Neural crest cell (in vitro differentiated cells): Measurements from ENCODE around the gene STMND1. TPM values are rescaled to one million over a fixed set of nuclear protein-coding genes. Genes with fewer than 3 reads are reported as not detected.

Experiments used
- DNase-seq: peaks from one replicate; pipeline ENCODE4 v3.0.0; 2021; ENCODE audit warnings: low read depth, mixed read lengths, low spot score
- H3K27ac Mint-ChIP-seq: one replicate; pipeline ENCODE4 v1.8.0; 2021; ENCODE audit warnings: mild to moderate bottlenecking, mixed read lengths; ENCODE audit not compliant: unreplicated experiment
- H3K27me3 Mint-ChIP-seq: 2 replicates; pipeline ENCODE4 v1.8.0; 2021; ENCODE audit warnings: low read depth, mild to moderate bottlenecking, mixed read lengths
- H3K36me3 Mint-ChIP-seq: 2 replicates; pipeline ENCODE4 v1.8.0; 2021; ENCODE audit warnings: low read depth, mild to moderate bottlenecking, mixed read lengths
- H3K4me1 Mint-ChIP-seq: 2 replicates; pipeline ENCODE4 v1.8.0; 2021; ENCODE audit warnings: mixed read lengths
- H3K4me3 Mint-ChIP-seq: one replicate; pipeline ENCODE4 v1.8.0; 2021; ENCODE audit warnings: mild to moderate bottlenecking, mixed read lengths
- H3K9me3 Mint-ChIP-seq: 2 replicates; pipeline ENCODE4 v1.8.0; 2021; ENCODE audit warnings: mixed read lengths
- total RNA-seq: library from RNA; stranded (reverse); gene quantifications from 2 replicates; pipeline ENCODE4 v1.2.1, GENCODE V29; 2021
- TF ChIP-seq, protein P1 (sequence below): fragments of 200-600 bp; sonication (generic); conservative IDR thresholded peaks from 2 replicates; pipeline ENCODE4 v1.5.0; 2021; ENCODE audit warnings: antibody characterized with exemption, mild to moderate bottlenecking

Gene STMND1
- total RNA-seq, 1 donor from 2014 or later: not detected

DNA sequence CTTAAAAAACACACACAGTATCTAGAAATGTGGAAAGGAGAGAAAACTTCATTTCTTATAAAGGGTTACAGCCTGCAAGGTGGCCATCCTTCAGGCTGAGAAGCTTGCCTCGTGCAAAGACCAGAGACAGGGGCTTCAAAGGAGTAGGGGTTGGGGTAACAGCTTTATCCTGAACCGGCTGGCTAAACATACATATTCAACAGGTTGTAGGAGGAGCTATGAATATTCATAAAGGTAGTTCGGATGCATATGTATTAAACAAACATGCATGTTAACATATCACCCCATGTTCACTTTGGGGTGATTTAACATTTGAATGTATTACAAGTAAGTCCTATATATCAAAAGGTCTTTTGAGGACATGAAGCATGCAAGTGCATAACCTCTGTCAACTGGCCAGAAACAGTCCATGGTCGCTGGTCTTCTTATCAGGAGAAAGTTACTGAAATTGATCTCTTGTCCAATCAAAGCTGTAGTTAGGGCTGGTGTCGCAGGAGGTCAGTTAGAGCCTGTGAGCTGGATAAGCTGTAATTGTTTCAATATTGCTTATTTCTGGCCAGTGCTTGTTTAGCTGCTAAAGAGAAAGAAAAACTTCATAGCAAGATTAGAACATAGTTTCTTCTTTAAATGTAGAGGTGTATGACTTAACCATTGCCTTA is 2.3 kb upstream of the STMND1 start:
- Mint-ChIP-seq H3K27ac (no peak overlapping the region), H3K4me1 (peaks cover 22% of the 10 kb centered on the region), H3K4me3 (no peak overlapping the region), H3K9me3 (no peaks in the 10 kb centered on the region), H3K36me3 (no peaks in the 10 kb centered on the region), H3K27me3 (peaks cover 63% of the 10 kb centered on the region)
- TF ChIP-seq, protein P1, sequence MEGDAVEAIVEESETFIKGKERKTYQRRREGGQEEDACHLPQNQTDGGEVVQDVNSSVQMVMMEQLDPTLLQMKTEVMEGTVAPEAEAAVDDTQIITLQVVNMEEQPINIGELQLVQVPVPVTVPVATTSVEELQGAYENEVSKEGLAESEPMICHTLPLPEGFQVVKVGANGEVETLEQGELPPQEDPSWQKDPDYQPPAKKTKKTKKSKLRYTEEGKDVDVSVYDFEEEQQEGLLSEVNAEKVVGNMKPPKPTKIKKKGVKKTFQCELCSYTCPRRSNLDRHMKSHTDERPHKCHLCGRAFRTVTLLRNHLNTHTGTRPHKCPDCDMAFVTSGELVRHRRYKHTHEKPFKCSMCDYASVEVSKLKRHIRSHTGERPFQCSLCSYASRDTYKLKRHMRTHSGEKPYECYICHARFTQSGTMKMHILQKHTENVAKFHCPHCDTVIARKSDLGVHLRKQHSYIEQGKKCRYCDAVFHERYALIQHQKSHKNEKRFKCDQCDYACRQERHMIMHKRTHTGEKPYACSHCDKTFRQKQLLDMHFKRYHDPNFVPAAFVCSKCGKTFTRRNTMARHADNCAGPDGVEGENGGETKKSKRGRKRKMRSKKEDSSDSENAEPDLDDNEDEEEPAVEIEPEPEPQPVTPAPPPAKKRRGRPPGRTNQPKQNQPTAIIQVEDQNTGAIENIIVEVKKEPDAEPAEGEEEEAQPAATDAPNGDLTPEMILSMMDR: no peak
- no peak for DNase-seq

DNA sequence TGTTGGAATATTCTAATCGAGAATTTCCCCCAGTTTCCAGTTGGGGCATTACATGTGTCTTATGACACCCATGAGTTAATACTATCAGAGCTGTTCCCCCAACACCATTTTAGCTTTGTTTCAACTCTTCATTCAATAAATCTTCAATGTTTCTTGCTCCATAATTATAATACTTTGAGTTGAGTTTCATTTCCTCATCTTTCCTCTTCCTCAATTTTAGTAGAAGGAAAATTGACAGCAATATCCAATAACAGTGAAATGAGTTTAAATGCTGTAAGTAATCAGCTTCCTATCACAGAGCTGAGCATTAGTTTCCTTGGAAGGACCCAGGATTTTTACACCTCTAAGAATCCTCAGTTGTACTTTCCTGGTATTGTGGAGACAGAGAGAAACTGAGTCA is 1.0 kb upstream of the STMND1 start:
- Mint-ChIP-seq H3K9me3 (no peaks in the 10 kb centered on the region), H3K27me3 (peaks cover 64% of the 10 kb centered on the region), H3K27ac (no peak overlapping the region), H3K4me1 (peaks cover 22% of the 10 kb centered on the region), H3K36me3 (no peaks in the 10 kb centered on the region), H3K4me3 (no peak overlapping the region)
- no peak for DNase-seq
- TF ChIP-seq, protein P1: no peak

DNA sequence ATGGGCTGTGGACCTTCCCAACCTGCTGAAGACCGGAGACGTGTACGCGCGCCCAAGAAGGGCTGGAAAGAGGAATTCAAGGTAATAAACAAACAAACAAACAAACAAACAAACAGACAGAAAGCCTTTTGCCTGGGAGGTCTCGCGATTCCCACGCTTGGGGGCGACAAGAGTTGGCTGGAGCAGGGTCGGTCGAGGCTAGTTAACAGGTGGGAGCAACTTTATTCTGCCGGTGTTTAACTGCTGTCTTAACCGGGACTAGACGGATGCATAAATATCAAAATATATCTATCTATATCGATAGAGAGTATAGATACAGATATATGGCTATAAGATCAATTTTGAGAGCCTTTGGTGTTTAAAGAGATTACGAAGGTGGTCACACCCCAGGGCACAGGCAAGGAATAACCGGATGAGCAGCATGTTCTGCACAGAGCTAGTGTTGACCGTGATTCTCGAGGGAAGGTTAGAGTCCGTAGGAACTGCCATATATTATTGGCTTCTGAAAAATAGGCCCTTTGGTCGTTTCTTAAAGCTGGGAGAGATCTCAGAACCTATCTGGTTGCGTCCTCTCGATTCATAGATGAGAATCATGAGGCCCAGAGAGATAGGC is 514 bp downstream of the STMND1 start:
- Mint-ChIP-seq H3K9me3 (no peaks in the 10 kb centered on the region), H3K4me3 (no peak overlapping the region), H3K36me3 (no peaks in the 10 kb centered on the region), H3K27me3 (peaks cover 72% of the 10 kb centered on the region), H3K27ac (no peak overlapping the region), H3K4me1 (peaks cover 13% of the 10 kb centered on the region)
- TF ChIP-seq, protein P1: no peak
- DNase-seq: no peak

DNA sequence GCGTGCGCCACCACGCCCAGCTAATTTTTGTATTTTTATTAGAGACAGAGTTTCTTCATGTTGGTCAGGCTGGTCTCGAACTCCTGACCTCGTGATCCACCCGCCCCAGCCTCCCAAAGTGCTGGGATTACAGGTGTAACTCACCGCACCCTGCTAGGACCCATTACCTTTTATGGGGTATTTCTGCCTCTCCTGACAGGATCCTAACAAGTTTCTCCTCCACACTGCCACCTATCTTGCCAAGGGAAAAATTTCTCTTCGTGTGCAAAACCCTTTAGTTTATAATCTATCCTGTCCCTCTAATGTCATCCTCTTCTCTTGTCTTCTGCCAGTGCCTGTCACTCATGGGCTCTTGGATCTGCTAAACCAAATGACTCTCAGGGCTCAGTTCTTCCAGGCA is 1.9 kb downstream of the STMND1 start:
- Mint-ChIP-seq H3K27me3 (peaks cover 75% of the 10 kb centered on the region), H3K27ac (no peak overlapping the region), H3K4me3 (peak overlapping the region; percentile 28), H3K9me3 (no peaks in the 10 kb centered on the region), H3K4me1 (peaks cover 13% of the 10 kb centered on the region), H3K36me3 (no peaks in the 10 kb centered on the region)
- TF ChIP-seq, protein P1: peak; percentile 28
- DNase-seq: no peak

DNA sequence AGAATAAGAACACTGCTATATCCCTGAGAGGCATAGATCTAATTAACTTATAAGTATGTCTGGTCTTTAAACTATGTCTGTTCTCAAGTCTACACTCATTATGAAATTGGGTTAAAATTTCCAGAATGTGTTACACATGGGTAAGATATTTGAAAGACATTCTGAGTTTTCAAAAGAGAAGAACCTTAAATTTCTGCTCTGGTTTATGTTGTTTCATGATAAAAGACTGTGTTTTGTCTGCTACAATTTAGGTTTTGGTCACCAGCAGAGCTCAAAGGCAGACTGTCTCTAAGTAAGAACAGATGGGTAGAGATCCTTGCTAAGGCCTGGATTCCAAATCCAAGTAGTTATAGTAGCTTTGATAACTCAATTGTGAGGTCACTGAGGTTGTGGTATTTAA is 6.0 kb downstream of the STMND1 start:
- Mint-ChIP-seq H3K4me3 (no peak overlapping the region), H3K9me3 (peaks cover 2% of the 10 kb centered on the region), H3K27ac (no peak overlapping the region), H3K27me3 (peaks cover 37% of the 10 kb centered on the region), H3K36me3 (no peaks in the 10 kb centered on the region), H3K4me1 (no peaks in the 10 kb centered on the region)
- TF ChIP-seq, protein P1: no peak
- no peak for DNase-seq
